K562 (cell line): ENCODE measurements around the gene DGAT2L6. TPM values are rescaled to one million over a fixed set of nuclear protein-coding genes. Genes with fewer than 3 reads are reported as not detected.

Experiments
- ATAC-seq: fragments of 200-7000 bp; cut with Tn5 transposase; 3 replicates; pipeline ENCODE4 v1.9.1; 2020; ENCODE audit warnings: moderate library complexity
- BruUV-seq: library from RNA; stranded (reverse); fragments of 400-500 nt; replicated peaks from 2 replicates; lab custom pipeline; 2021; lab: Mats Ljungman, UMichigan
- CTCF ChIA-PET: fragments of 300-600 bp; formaldehyde crosslinking; extraction: SDS; loops from one replicate; lab custom pipeline; 2021; ENCODE audit warnings: low intra/inter-chr PET ratio; lab: Yijun Ruan, JAX
- POLR2A ChIA-PET: fragments of 300-600, 350-650 bp; sonication (Branson Sonifier 250); formaldehyde crosslinking; extraction: SDS; loops from one replicate; lab custom pipeline; 2021; ENCODE audit warnings: antibody characterized with exemption, inconsistent platforms; lab: Yijun Ruan, JAX
- DNase-seq, 4 experiments: peaks; one replicate each; pipeline versions ENCODE4 v3.0.0 to v3.0.0-alpha.2; 2011 to 2018; ENCODE audit warnings: low spot score in 3 of 4, mixed read lengths in 3 of 4; ENCODE audit errors: extremely low read depth in 1 of 4
- FAIRE-seq: peaks from 2 replicates; lab custom pipeline; 2011; peaks lifted over from hg19 to GRCh38; lab: Jason Lieb, UNC
- H2AFZ ChIP-seq: 2 replicates; pipeline ENCODE4 v1.6.0; 2011; ENCODE audit warnings: low read depth, low read length, control low read depth, inconsistent platforms
- H3K27ac ChIP-seq: fragments of 200-600 bp; 3 replicates; pipeline ENCODE4 v1.8.0; 2011; ENCODE audit warnings: low read depth, mild to moderate bottlenecking, control low read depth, inconsistent platforms, low read length, moderate library complexity, mixed read lengths; ENCODE audit errors: extremely low read depth
- H3K27me3 ChIP-seq, 2 experiments: fragments of 300-600 bp in 1 of 2; 2 replicates in 1 of 2; 3 replicates in 1 of 2; pipeline versions ENCODE4 v1.6.0 to v1.8.0; 2011; ENCODE audit warnings: inconsistent platforms in 2 of 2, low read length in 2 of 2, mild to moderate bottlenecking in 1 of 2, mixed read lengths in 1 of 2, moderate library complexity in 1 of 2; ENCODE audit not compliant: control insufficient read depth in 2 of 2, insufficient read depth in 2 of 2
- H3K36me3 ChIP-seq: fragments of 300-600 bp; 3 replicates; pipeline ENCODE4 v1.8.0; 2011; ENCODE audit warnings: mild to moderate bottlenecking, low read length, inconsistent platforms; ENCODE audit not compliant: control insufficient read depth, insufficient read depth
- H3K4me1 ChIP-seq, 2 experiments: fragments of 200-600 bp in 1 of 2; replicated peaks in 1 of 2; 2 replicates in 1 of 2; 3 replicates in 1 of 2; pipeline versions ENCODE4 v1.5.1 to v1.8.0; 2011; ENCODE audit warnings: inconsistent platforms in 2 of 2, low read length in 2 of 2, mild to moderate bottlenecking in 1 of 2, mixed read lengths in 1 of 2, moderate library complexity in 1 of 2; ENCODE audit not compliant: control insufficient read depth in 2 of 2, insufficient read depth in 2 of 2
- H3K4me2 ChIP-seq: 2 replicates; pipeline ENCODE4 v1.6.1; 2011; ENCODE audit warnings: low read length, control low read depth, inconsistent platforms, mixed read lengths; ENCODE audit not compliant: insufficient read depth
- H3K4me3 ChIP-seq: fragments of 200-600 bp; sonication (generic), shearing (Covaris generic); 2 replicates; pipeline ENCODE4 v1.5.1; 2016; ENCODE audit warnings: control low read depth, inconsistent platforms
- H3K79me2 ChIP-seq: fragments of 200-600 bp; 3 replicates; pipeline ENCODE4 v1.8.0; 2011; ENCODE audit warnings: low read length, inconsistent platforms; ENCODE audit not compliant: control insufficient read depth, insufficient read depth
- H3K9ac ChIP-seq, 2 experiments: 2 replicates each; pipeline versions ENCODE4 v1.6.0 to v1.6.1; 2011; ENCODE audit warnings: low read depth in 2 of 2, low read length in 2 of 2, control low read depth in 1 of 2, inconsistent platforms in 1 of 2, mild to moderate bottlenecking in 1 of 2, mixed read lengths in 1 of 2; ENCODE audit not compliant: insufficient read depth in 1 of 2
- H3K9me1 ChIP-seq: one replicate; pipeline ENCODE4 v1.6.0; 2011; ENCODE audit warnings: inconsistent platforms, mild to moderate bottlenecking, low read length, moderate library complexity; ENCODE audit not compliant: control insufficient read depth, insufficient read depth
- H3K9me3 ChIP-seq: replicated peaks from 2 replicates; pipeline ENCODE4 v1.5.1; 2011; ENCODE audit warnings: low read depth, low read length, inconsistent platforms; ENCODE audit not compliant: control insufficient read depth, insufficient read depth
- H4K20me1 ChIP-seq: replicated peaks from 2 replicates; pipeline ENCODE4 v1.6.1; 2011; ENCODE audit warnings: low read length, inconsistent platforms, mixed read lengths; ENCODE audit not compliant: control insufficient read depth, insufficient read depth
- FOXA3 ChIP-seq, 2 experiments: fragments of 450-650 bp in 1 of 2; sonication (generic) in 1 of 2; formaldehyde crosslinking; IDR thresholded peaks in 1 of 2; conservative IDR thresholded peaks in 1 of 2; 2 replicates each; pipeline versions ENCODE4 v1.4.0 to v1.8.0; 2020 to 2022; ENCODE audit warnings: mild to moderate bottlenecking in 2 of 2, missing genetic modification reagents in 1 of 2
- FOXM1 ChIP-seq, 2 experiments: fragments of 450-650 bp in 1 of 2; sonication (generic) in 1 of 2; formaldehyde crosslinking in 1 of 2; IDR thresholded peaks; 2 replicates each; pipeline versions ENCODE4 v1.6.1 to v1.9.0; 2017 to 2022; ENCODE audit warnings: low read depth in 2 of 2, mild to moderate bottlenecking in 2 of 2, missing genetic modification reagents in 1 of 2, moderate library complexity in 1 of 2
- GTF2E2 ChIP-seq: fragments of 200-800 bp; sonication (Bioruptor generic); IDR thresholded peaks from 2 replicates; pipeline ENCODE4 v1.6.1; 2016; ENCODE audit warnings: missing genetic modification characterization, missing compliant biosample characterization
- HCFC1 ChIP-seq: IDR thresholded peaks from 2 replicates; pipeline ENCODE4 v1.6.1; 2012; ENCODE audit warnings: low read depth, low read length, improper control_type of control experiment
- KLF6 ChIP-seq: fragments of 250-450 bp; sonication (Bioruptor Pico); IDR thresholded peaks from 2 replicates; pipeline ENCODE4 v1.4.0; 2020; ENCODE audit warnings: mild to moderate bottlenecking, moderate library complexity, borderline replicate concordance
- NCOA4 ChIP-seq: fragments of 450-650 bp; IDR thresholded peaks from 2 replicates; pipeline ENCODE4 v1.6.1; 2018; ENCODE audit warnings: mild to moderate bottlenecking; ENCODE audit not compliant: partially characterized antibody
- PHB ChIP-seq: fragments of 250-450 bp; sonication (Bioruptor Pico); IDR thresholded peaks from 2 replicates; pipeline ENCODE4 v1.5.0; 2021
- RBFOX2 ChIP-seq: fragments of 200-400 bp; formaldehyde crosslinking; IDR thresholded peaks from 2 replicates; pipeline ENCODE4 v1.6.1; 2017; ENCODE audit warnings: low read depth, mild to moderate bottlenecking, low read length, moderate library complexity
- STAG1 ChIP-seq: sonication (generic); formaldehyde crosslinking; IDR thresholded peaks from 2 replicates; pipeline ENCODE4 v1.5.0; 2020; ENCODE audit warnings: missing genetic modification reagents, borderline replicate concordance
- TAF9B ChIP-seq: fragments of 450-650 bp; IDR thresholded peaks from 2 replicates; pipeline ENCODE4 v1.6.1; 2018; ENCODE audit warnings: mild to moderate bottlenecking; ENCODE audit not compliant: partially characterized antibody
- U2AF1 ChIP-seq: fragments of 200-400 bp; formaldehyde crosslinking; optimal IDR thresholded peaks from 2 replicates; pipeline ENCODE3; 2017; ENCODE audit warnings: mild to moderate bottlenecking, low read depth, low read length, moderate library complexity
- ZBTB2 ChIP-seq: fragments of 450-650 bp; IDR thresholded peaks from 2 replicates; pipeline ENCODE4 v1.6.1; 2016; ENCODE audit warnings: antibody characterized with exemption
- ZNF174 ChIP-seq: fragments of 250-450 bp; sonication (Bioruptor Pico); IDR thresholded peaks from 2 replicates; pipeline ENCODE4 v1.4.0; 2020; ENCODE audit warnings: mild to moderate bottlenecking
- ZNF79 ChIP-seq: fragments of 250-450 bp; sonication (Bioruptor Pico); IDR thresholded peaks from 2 replicates; pipeline ENCODE4 v1.4.0; 2020; ENCODE audit warnings: low read depth, mild to moderate bottlenecking, moderate library complexity
- WGBS: fragments of 100-300 bp; shearing (Covaris generic); methylation state at CpG from one replicate; pipeline ENCODE4 v1.1.6; 2016; ENCODE audit warnings: low coverage, mixed read lengths; ENCODE audit not compliant: insufficient coverage; ENCODE audit errors: missing lambda C conversion rate; 5-methylcytosine and 5-hydroxymethylcytosine counted together
- in situ Hi-C: fragments of 300-500 bp; cut with MboI; formaldehyde crosslinking; loops from 4 replicates; pipeline ENCODE4 v1.15.0; 2018; ENCODE audit warnings: inconsistent platforms, mixed read lengths
- intact Hi-C: fragments of 100-400 bp; cut with micrococcal nuclease; formaldehyde crosslinking; loops from 2 replicates; pipeline ENCODE4 v1.14.2; 2022
- polyA plus RNA-seq, 8 experiments: library from polyadenylated mRNA; depleted of rRNA in 4 of 8; stranded (reverse) in 5 of 8; unstranded in 3 of 8; fragments of >200 nt; fragmentation: Nextera tagmentation in 2 of 8; fragmentation: Illumina TruSeq in 1 of 8; extraction: Ambion mirVana in 2 of 8; extraction: Trizol in 1 of 8; gene quantifications; 2 replicates each; pipeline versions ENCODE4 v1.2.1 to v1.2.3, GENCODE V29; 2011 to 2014; ENCODE audit warnings: inconsistent platforms in 1 of 8, missing spikeins in 1 of 8
- total RNA-seq, 7 experiments: library from RNA; depleted of rRNA in 6 of 7; stranded (reverse); fragments of >200 nt in 6 of 7; fragmentation: Illumina TruSeq in 2 of 7; extraction: Trizol in 2 of 7; gene quantifications; 2 replicates each; pipeline versions ENCODE4 v1.2.1 to v1.2.3, GENCODE V29; 2011 to 2021; ENCODE audit warnings: low replicate concordance in 1 of 7

The DGAT2L6 gene
- total and polyA plus RNA-seq, 9 of the 15 experiments (the other 6 are each of a cell fraction or from before 2014, with no cell fraction given): not detected

DNA sequence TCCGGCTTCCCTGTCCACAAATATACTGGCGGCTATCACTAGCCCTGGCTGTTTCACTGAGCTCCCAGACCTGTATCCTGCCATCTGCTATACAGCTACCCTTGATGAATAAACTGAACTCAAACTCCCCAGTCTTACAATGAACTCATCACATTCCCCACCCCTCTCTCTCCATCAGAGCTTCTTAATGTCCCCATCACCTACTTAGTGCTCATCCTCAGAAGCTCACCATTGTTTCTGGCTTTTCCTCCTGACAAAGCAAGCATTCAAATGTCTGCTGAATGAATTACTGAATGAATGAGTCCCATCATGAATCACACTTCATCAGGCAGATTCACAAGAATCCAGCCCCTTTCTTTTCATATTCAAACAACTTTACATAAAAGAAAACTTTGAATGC lies 5.7 kb upstream of the DGAT2L6 start:
- 35% methylated on average over 2 of the region's 2 CpGs for WGBS
- intact Hi-C loops (no loop called here), in situ Hi-C loops (no loop called here)
- Histone ChIP-seq H2AFZ (no peak overlapping the region), H3K27me3 (no peaks in the 10 kb centered on the region), H3K4me1 (peaks cover 0 to 31% of the 10 kb centered on the region in 2 experiments; a peak in 4 of 5 replicates), H3K9me1 (no peaks in the 10 kb centered on the region), H3K9ac (no peak overlapping the region), H3K9me3 (no peaks in the 10 kb centered on the region), H3K27ac (no peak overlapping the region), H4K20me1 (no peaks in the 10 kb centered on the region), H3K79me2 (no peaks in the 10 kb centered on the region), H3K4me2 (no peak overlapping the region), H3K36me3 (0 out of 3 replicates have a peak, but pooled peaks cover 4% of the 10 kb centered on the region), H3K4me3 (no peak overlapping the region)
- BruUV-seq: no TSS peak
- ATAC-seq: no peak
- no peak for TF ChIP-seq RBFOX2
- no peak for TF ChIP-seq FOXM1 (IDR thresholded peaks at IDR 0.05; ENCODE audit: low read depth)
- TF ChIP-seq FOXM1 (CRISPR knock-in tag; IDR thresholded peaks at IDR 0.05; ENCODE audit: low read depth): no peak
- TF ChIP-seq U2AF1: no peak
- no peak for TF ChIP-seq GTF2E2
- TF ChIP-seq FOXA3 (CRISPR knock-in tag; conservative IDR thresholded peaks at IDR 0.05 in 1 of 2, IDR thresholded peaks at IDR 0.05 in 1 of 2): no peak
- DNase-seq: no peak
- ChIA-PET CTCF (no interaction called here), POLR2A (interaction anchor here (0.6 to 0.7 kb wide), 2 partner anchors 10 to 1347 kb away, joined by 3 read pairs; no protein-coding TSS in a partner anchor)
- FAIRE-seq: no peak

- POLR2A ChIA-PET: interaction anchor here (0.6 kb wide), 1 partner anchor 1347 kb away, joined by 3 read pairs; no protein-coding TSS in a partner anchor
- Histone ChIP-seq H3K9me1 (no peaks in the 10 kb centered on the region), H3K9me3 (no peaks in the 10 kb centered on the region), H3K4me2 (no peak overlapping the region), H3K4me3 (no peak overlapping the region), H3K4me1 (peaks cover 4 to 34% of the 10 kb centered on the region in 2 experiments; a peak in 4 of 5 replicates), H3K27ac (no peak overlapping the region), H3K27me3 (no peaks in the 10 kb centered on the region), H3K9ac (no peak overlapping the region), H4K20me1 (no peaks in the 10 kb centered on the region), H2AFZ (no peak overlapping the region), H3K79me2 (no peaks in the 10 kb centered on the region), H3K36me3 (0 out of 3 replicates have a peak, but pooled peaks cover 4% of the 10 kb centered on the region)
- FAIRE-seq: no peak
- DNase-seq: no peak
- in situ Hi-C loops (no loop called here), intact Hi-C loops (no loop called here)
- no peak for ATAC-seq
- CTCF ChIA-PET: no interaction called here
- WGBS: 56% methylated on average over 3 of the region's 3 CpGs
- no TSS peak for BruUV-seq
- TF ChIP-seq ZNF79: no peak
- TF ChIP-seq NCOA4: no peak
- TF ChIP-seq HCFC1: no peak
- no peak for TF ChIP-seq KLF6 (CRISPR knock-in tag)
- no peak for TF ChIP-seq PHB
- no peak for TF ChIP-seq ZBTB2
- TF ChIP-seq ZNF174 (CRISPR knock-in tag): no peak
- no peak for TF ChIP-seq STAG1
- no peak for TF ChIP-seq TAF9B
These were observed 5.1 kb upstream of the DGAT2L6 start for GRCh38 chrX:70172221-70172620.
